Renal cortex interstitium (tissue), 11 donors: ENCODE data around the gene BMI1. TPM values are rescaled to one million over a fixed set of nuclear protein-coding genes. Genes with fewer than 3 reads are reported as not detected.
"Not testable (repeated sequence)": the region's sequence is repeated elsewhere in the genome, so short reads cannot be mapped to it uniquely, and the experiment has no call there.

Experiments used
- DNase-seq, 11 donors: peaks; one replicate each; pipeline ENCODE4 v3.0.0-alpha.2; 2013; ENCODE audit warnings: low read depth in 9 of 11, low spot score in 4 of 11; ENCODE audit errors: extremely low read depth in 1 of 11
- polyA plus RNA-seq, 3 donors: library from polyadenylated mRNA; unstranded; fragments of 120-200 nt; gene quantifications; one replicate each; pipeline ENCODE4 v1.2.1, GENCODE V29; 2013; ENCODE audit not compliant: insufficient read length in 3 of 3

The BMI1 gene
- polyA plus RNA-seq, 3 donors, result 94.3 to 116 (median 99.9) TPM

GRCh38 chr10:22346096-22346661 is 25.3 kb downstream of the BMI1 start:
- DNase-seq, result no peak

GRCh38 chr10:22349755-22350154 is 28.9 kb downstream of the BMI1 start:
- no peak for DNase-seq

GRCh38 chr10:22351131-22351703 is 30.3 kb downstream of the BMI1 start:
- DNase-seq, result no peak

GRCh38 chr10:22356324-22356873 is 35.5 kb downstream of the BMI1 start:
- DNase-seq, result no peak

GRCh38 chr10:22357770-22358169 is 36.9 kb downstream of the BMI1 start:
- not testable (repeated sequence) for DNase-seq

GRCh38 chr10:22363305-22363704 is 42.4 kb downstream of the BMI1 start:
- no peak for DNase-seq

- DNase-seq, result no peak
Measured at GRCh38 chr10:22364407-22365140, 43.7 kb downstream of the BMI1 start.

GRCh38 chr10:22365233-22365632 is 44.3 kb downstream of the BMI1 start:
- DNase-seq, result no peak

- no peak for DNase-seq
Measured at GRCh38 chr10:22365644-22366434, 44.9 kb downstream of the BMI1 start.

GRCh38 chr10:22366435-22366703 is 45.5 kb downstream of the BMI1 start:
- DNase-seq, result no peak

- no peak for DNase-seq
Measured at GRCh38 chr10:22366771-22367170, 45.9 kb downstream of the BMI1 start.

GRCh38 chr10:22367471-22367870 is 46.6 kb downstream of the BMI1 start:
- no peak for DNase-seq

GRCh38 chr10:22368402-22368801 is 47.5 kb downstream of the BMI1 start:
- DNase-seq, result no peak

- no peak for DNase-seq
Measured at GRCh38 chr10:22368981-22369380, 48.1 kb downstream of the BMI1 start.

GRCh38 chr10:22369434-22370072 is 48.7 kb downstream of the BMI1 start:
- no peak for DNase-seq

GRCh38 chr10:22370320-22370719 is 49.4 kb downstream of the BMI1 start:
- no peak for DNase-seq

- no peak for DNase-seq
Measured at GRCh38 chr10:22372298-22372697, 51.4 kb downstream of the BMI1 start.

- no peak for DNase-seq
Measured at GRCh38 chr10:22372917-22373316, 52.0 kb downstream of the BMI1 start.

- no peak for DNase-seq
Measured at GRCh38 chr10:22374489-22375126, 53.7 kb downstream of the BMI1 start.
